Choroid plexus epithelial cell (primary cell): Measurements from ENCODE around the gene PRSS22.

Experiments used
- DNase-seq: peaks from one replicate; pipeline ENCODE4 v3.0.0-alpha.2; 2010; ENCODE audit warnings: low read depth
- H3K4me3 ChIP-seq: 2 replicates; pipeline ENCODE4 v1.5.1; 2011; ENCODE audit warnings: low read depth, mild to moderate bottlenecking, control low read depth, low read length, moderate library complexity
- CTCF ChIP-seq: conservative IDR thresholded peaks from 2 replicates; pipeline ENCODE4 v1.5.1; 2011; ENCODE audit warnings: low read depth, mild to moderate bottlenecking, control low read depth, inconsistent platforms, low read length, moderate library complexity

Gene PRSS22

GRCh38 chr16:2811703-2812471, 46.1 kb downstream of the PRSS22 start:
- no peak for TF ChIP-seq CTCF

GRCh38 chr16:2810651-2811050, 47.3 kb downstream of the PRSS22 start:
- no peak for TF ChIP-seq CTCF
- no peak overlapping the region for H3K4me3 ChIP-seq
- DNase-seq: no peak

More at GRCh38 chr16:2811703-2812471, 46.1 kb downstream of the PRSS22 start:
- H3K4me3 ChIP-seq: no peak overlapping the region
- peak; percentile 13 for DNase-seq

DNA sequence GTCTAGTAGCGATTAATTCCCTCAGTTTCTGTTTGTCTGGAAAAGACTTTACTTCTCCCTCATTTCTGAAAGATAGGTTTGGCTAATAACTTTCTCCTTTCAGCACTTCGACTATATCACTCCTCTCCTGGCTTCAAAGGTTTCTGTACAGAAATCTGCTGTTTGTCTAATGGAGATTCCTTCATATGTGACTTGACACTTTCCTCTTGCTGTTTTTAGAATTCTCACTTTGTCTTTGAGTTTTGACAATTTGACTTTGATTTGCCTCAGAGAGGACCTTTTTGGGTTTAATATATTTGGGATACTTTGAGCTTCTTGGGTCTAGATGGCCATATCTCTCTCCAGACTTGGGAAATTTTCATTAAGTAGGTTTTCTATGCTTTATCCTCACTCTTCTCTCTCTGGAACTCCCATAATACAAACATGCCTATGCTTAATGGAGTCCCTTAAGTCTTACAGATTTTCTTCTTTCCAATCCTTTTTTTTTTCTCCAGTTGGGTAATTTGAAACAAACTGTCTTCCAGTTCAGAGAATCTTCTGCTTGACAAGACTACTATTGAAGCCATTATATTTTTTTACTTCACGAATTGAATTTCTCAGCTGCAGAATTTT, 48.7 kb downstream of the PRSS22 start:
- TF ChIP-seq CTCF: no peak
- H3K4me3 ChIP-seq: no peak overlapping the region
- DNase-seq: no peak

DNA sequence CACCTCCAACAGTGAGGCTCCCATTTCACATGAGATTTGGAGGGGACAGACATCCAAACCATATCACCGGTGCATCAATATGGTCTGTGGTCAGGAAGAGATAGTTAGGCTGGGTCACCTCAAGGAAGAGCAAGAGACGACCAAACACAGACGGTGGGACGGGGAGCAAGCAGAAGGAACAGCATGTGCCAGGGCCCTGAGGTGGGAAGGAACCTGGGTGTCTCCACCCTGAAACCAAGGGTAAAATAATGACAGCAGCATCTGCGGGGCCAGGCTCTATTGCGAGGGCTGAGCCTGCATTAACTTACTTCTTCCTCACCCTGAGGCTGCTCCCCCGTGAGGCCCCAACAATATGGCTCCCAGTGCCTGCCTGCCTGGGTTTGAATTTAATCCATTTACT, 49.8 kb downstream of the PRSS22 start:
- no peak overlapping the region for H3K4me3 ChIP-seq
- TF ChIP-seq CTCF: no peak
- DNase-seq: no peak

- no peak overlapping the region for H3K4me3 ChIP-seq
- no peak for TF ChIP-seq CTCF
- DNase-seq: no peak
These were observed 51.7 kb downstream of the PRSS22 start for GRCh38 chr16:2806286-2806685.

GRCh38 chr16:2804728-2805127, 53.2 kb downstream of the PRSS22 start:
- TF ChIP-seq CTCF: no peak
- no peak overlapping the region for H3K4me3 ChIP-seq
- no peak for DNase-seq
